MM.1S (cell line): ENCODE measurements around the gene PTPRD.

Experiments used
- DNase-seq: peaks from one replicate; pipeline ENCODE4 v3.0.0-alpha.2; 2015
- H2AFZ ChIP-seq: fragments of 300-600 bp; sonication (generic); 2 replicates; pipeline ENCODE4 v1.6.0; 2016; ENCODE audit warnings: antibody characterized with exemption, low read length
- H3F3A ChIP-seq: fragments of 300-600 bp; sonication (generic); 2 replicates; pipeline ENCODE4 v1.6.1; 2016; ENCODE audit warnings: mild to moderate bottlenecking, antibody characterized with exemption, low read length, moderate library complexity, mixed read lengths; ENCODE audit not compliant: insufficient read depth
- H3K27ac ChIP-seq: fragments of 300-600 bp; sonication (generic); 2 replicates; pipeline ENCODE4 v1.5.1; 2016; ENCODE audit warnings: mild to moderate bottlenecking, low read length
- H3K27me3 ChIP-seq: fragments of 300-600 bp; sonication (generic); replicated peaks from 2 replicates; pipeline ENCODE4 v1.6.0; 2016; ENCODE audit warnings: low read length; ENCODE audit not compliant: insufficient read depth
- H3K36me3 ChIP-seq: fragments of 300-600 bp; sonication (generic); replicated peaks from 2 replicates; pipeline ENCODE4 v1.6.1; 2016; ENCODE audit warnings: mild to moderate bottlenecking, low read length, mixed read lengths; ENCODE audit not compliant: insufficient read depth
- H3K4me1 ChIP-seq: fragments of 300-600 bp; sonication (generic); 2 replicates; pipeline ENCODE4 v1.6.1; 2016; ENCODE audit warnings: low read length, mixed read lengths
- H3K4me2 ChIP-seq: fragments of 300-600 bp; sonication (generic); 2 replicates; pipeline ENCODE4 v1.6.0; 2016; ENCODE audit warnings: low read depth, low read length
- H3K4me3 ChIP-seq: fragments of 300-600 bp; sonication (generic); 2 replicates; pipeline ENCODE4 v1.5.1; 2016; ENCODE audit warnings: low read length, mixed read lengths
- H3K79me2 ChIP-seq: fragments of 300-600 bp; sonication (generic); 2 replicates; pipeline ENCODE4 v1.6.1; 2016; ENCODE audit warnings: mixed run types, low read length, mixed read lengths
- H3K9ac ChIP-seq: fragments of 300-600 bp; sonication (generic); 2 replicates; pipeline ENCODE4 v1.6.1; 2016; ENCODE audit warnings: low read length, mixed read lengths
- H3K9me2 ChIP-seq: fragments of 300-600 bp; sonication (generic); replicated peaks from 2 replicates; pipeline ENCODE4 v1.6.1; 2016; ENCODE audit warnings: mild to moderate bottlenecking, low read length, mixed read lengths; ENCODE audit not compliant: insufficient read depth
- H3K9me3 ChIP-seq: fragments of 300-600 bp; sonication (generic); replicated peaks from 2 replicates; pipeline ENCODE4 v1.6.1; 2016; ENCODE audit warnings: mild to moderate bottlenecking, low read length, mixed read lengths; ENCODE audit not compliant: insufficient read depth
- H4K20me1 ChIP-seq: fragments of 300-600 bp; sonication (generic); 2 replicates; pipeline ENCODE4 v1.6.1; 2016; ENCODE audit warnings: mild to moderate bottlenecking, low read length, moderate library complexity, mixed read lengths; ENCODE audit not compliant: insufficient read depth
- CTCF ChIP-seq: fragments of 300-600 bp; sonication (generic); IDR thresholded peaks from 2 replicates; pipeline ENCODE4 v1.5.1; 2016; ENCODE audit warnings: antibody characterized with exemption, low read length, mixed read lengths
- EZH2 ChIP-seq: fragments of 300-600 bp; sonication (generic); optimal IDR thresholded peaks from 2 replicates; pipeline ENCODE3; 2017; ENCODE audit warnings: low read depth, mild to moderate bottlenecking, antibody characterized with exemption, low read length, mixed read lengths
- EZH2phosphoT487 ChIP-seq: fragments of 300-600 bp; sonication (generic); IDR thresholded peaks from 2 replicates; pipeline ENCODE4 v1.6.1; 2018; ENCODE audit warnings: antibody characterized with exemption, low read length

PTPRD gene

GRCh38 chr9:8613346-8613825 is 1999.4 kb downstream of the PTPRD start:
- Histone ChIP-seq H3K9me3 (no peaks in the 10 kb centered on the region), H3K4me2 (no peak overlapping the region), H3K79me2 (no peaks in the 10 kb centered on the region), H3F3A (no peaks in the 10 kb centered on the region), H3K27ac (no peak overlapping the region), H3K9ac (no peak overlapping the region), H3K36me3 (no peaks in the 10 kb centered on the region), H3K4me1 (no peaks in the 10 kb centered on the region), H3K9me2 (no peaks in the 10 kb centered on the region), H2AFZ (no peak overlapping the region), H4K20me1 (no peaks in the 10 kb centered on the region), H3K27me3 (no peaks in the 10 kb centered on the region), H3K4me3 (no peak overlapping the region)
- TF ChIP-seq EZH2phosphoT487, result no peak
- TF ChIP-seq EZH2, result no peak
- no peak for TF ChIP-seq CTCF
- DNase-seq, result no peak

DNA sequence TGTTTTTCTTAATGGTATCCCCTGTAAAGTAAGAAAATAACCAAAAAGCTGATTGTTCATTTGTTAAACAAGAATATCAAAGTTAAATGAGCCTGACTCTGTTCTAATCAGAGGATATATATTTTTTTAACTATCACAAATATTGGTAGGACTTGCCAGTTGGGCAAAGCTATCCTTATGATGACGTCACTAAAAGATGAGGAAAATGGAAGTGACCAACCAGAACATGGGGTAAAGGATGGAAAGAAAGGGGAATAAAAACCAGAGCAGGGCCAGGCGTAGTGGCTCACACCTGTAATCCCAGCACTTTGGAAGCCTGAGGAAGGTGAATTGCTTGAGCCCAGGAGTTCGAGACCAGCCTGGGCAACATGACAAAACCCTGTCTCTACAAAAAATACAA is 2001.6 kb downstream of the PTPRD start:
- no peaks in the 10 kb centered on the region for H3K79me2 ChIP-seq
- H3K9ac ChIP-seq, result no peak overlapping the region
- H4K20me1 ChIP-seq, result no peaks in the 10 kb centered on the region
- H3K4me3 ChIP-seq, result no peak overlapping the region
- no peak overlapping the region for H3K27ac ChIP-seq
- H3K36me3 ChIP-seq, result no peaks in the 10 kb centered on the region
- no peaks in the 10 kb centered on the region for H3K4me1 ChIP-seq
- no peaks in the 10 kb centered on the region for H3K9me2 ChIP-seq
- no peak for DNase-seq
- H3K27me3 ChIP-seq, result no peaks in the 10 kb centered on the region
- TF ChIP-seq EZH2 (no peak), CTCF (no peak), EZH2phosphoT487 (no peak)
- no peaks in the 10 kb centered on the region for H3F3A ChIP-seq
- no peak overlapping the region for H3K4me2 ChIP-seq
- H2AFZ ChIP-seq, result no peak overlapping the region
- H3K9me3 ChIP-seq, result no peaks in the 10 kb centered on the region

DNA sequence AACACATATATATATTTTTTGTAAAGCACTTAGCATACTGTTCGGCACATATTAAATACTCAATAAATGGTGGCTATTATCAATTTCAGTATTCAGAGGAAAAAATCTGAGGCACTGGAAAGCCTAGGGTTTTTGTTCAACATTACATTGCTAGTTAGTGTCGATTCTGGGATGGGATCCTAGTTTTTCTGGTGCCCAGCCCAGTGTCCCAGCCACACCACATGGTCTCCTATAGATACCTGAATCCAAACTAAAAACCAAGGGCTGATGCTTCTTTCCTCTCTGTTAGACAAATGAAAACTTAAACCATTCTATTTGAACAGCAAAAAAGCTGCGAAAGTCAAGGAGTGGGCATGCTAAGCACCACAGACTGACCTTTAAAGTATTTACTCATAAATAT is 2002.5 kb downstream of the PTPRD start:
- Histone ChIP-seq H3F3A (no peaks in the 10 kb centered on the region), H3K4me2 (no peak overlapping the region), H2AFZ (no peak overlapping the region), H3K4me3 (no peak overlapping the region), H3K4me1 (no peaks in the 10 kb centered on the region), H3K36me3 (no peaks in the 10 kb centered on the region), H3K27ac (no peak overlapping the region), H4K20me1 (no peaks in the 10 kb centered on the region), H3K9ac (no peak overlapping the region), H3K79me2 (no peaks in the 10 kb centered on the region), H3K9me2 (no peaks in the 10 kb centered on the region), H3K27me3 (no peaks in the 10 kb centered on the region), H3K9me3 (no peaks in the 10 kb centered on the region)
- no peak for DNase-seq
- no peak for TF ChIP-seq CTCF
- TF ChIP-seq EZH2phosphoT487, result no peak
